ENCODE results near the gene SYNCRIP. TPM values are rescaled to one million over a fixed set of nuclear protein-coding genes. Genes with fewer than 3 reads are reported as not detected.

Gene SYNCRIP
- total RNA-seq, 1 experiment from 2014 or later = 145 TPM

GRCh38 chr6:85670573-85670972, 27.9 kb upstream of the SYNCRIP start:
- no peaks in the 10 kb centered on the region for H3K27me3 Mint-ChIP-seq (ENCODE audit: insufficient read depth, unreplicated experiment)
- CTCF ChIA-PET = no interaction called here
- no peaks in the 10 kb centered on the region for H3K4me1 ChIP-seq
- H3K36me3 Mint-ChIP-seq (ENCODE audit: insufficient read depth, unreplicated experiment) = peaks cover 47% of the 10 kb centered on the region
- no peak overlapping the region for H3K4me3 ChIP-seq (ENCODE audit: low read depth, low read length)
- no peaks in the 10 kb centered on the region for H3K36me3 ChIP-seq (ENCODE audit: control insufficient read depth, insufficient read depth, low read length)
- H3K27ac Mint-ChIP-seq (ENCODE audit: unreplicated experiment) = no peak overlapping the region
- no peaks in the 10 kb centered on the region for H3K27me3 ChIP-seq (replicated peaks; ENCODE audit: control insufficient read depth, insufficient read depth, low read length)
- no peak for DNase-seq
- H3K9me3 Mint-ChIP-seq (ENCODE audit: unreplicated experiment) = no peaks in the 10 kb centered on the region
- BruUV-seq (replicated peaks) = no TSS peak
- no peak for TF ChIP-seq CTCF (IDR thresholded peaks at IDR 0.05; ENCODE audit: insufficient read depth in 1 of 2, low read depth in 1 of 2, low read length in 1 of 2, severe bottlenecking in 1 of 2, unreplicated experiment in 1 of 2)
- H3K4me1 Mint-ChIP-seq (ENCODE audit: low read depth, unreplicated experiment) = peaks cover 7% of the 10 kb centered on the region
- POLR2A ChIA-PET = interaction anchor here (0.8 kb wide), 1 partner anchor 27 kb away, joined by 12 read pairs; no protein-coding TSS in a partner anchor
- no peaks in the 10 kb centered on the region for H3K9me3 ChIP-seq
- intact Hi-C loops (cut with micrococcal nuclease; ENCODE audit: unreplicated experiment) = no loop called here
- H3K4me3 Mint-ChIP-seq (ENCODE audit: unreplicated experiment) = no peak overlapping the region

GRCh38 chr6:85669735-85670194, 27.1 kb upstream of the SYNCRIP start:
- CTCF ChIA-PET = no interaction called here
- no peaks in the 10 kb centered on the region for H3K27me3 Mint-ChIP-seq (ENCODE audit: insufficient read depth, unreplicated experiment)
- TF ChIP-seq CTCF (IDR thresholded peaks at IDR 0.05; ENCODE audit: insufficient read depth in 1 of 2, low read depth in 1 of 2, low read length in 1 of 2, severe bottlenecking in 1 of 2, unreplicated experiment in 1 of 2) = no peak
- H3K27me3 ChIP-seq (replicated peaks; ENCODE audit: control insufficient read depth, insufficient read depth, low read length) = no peaks in the 10 kb centered on the region
- H3K36me3 Mint-ChIP-seq (ENCODE audit: insufficient read depth, unreplicated experiment) = peaks cover 38% of the 10 kb centered on the region
- no peak for DNase-seq
- H3K4me1 Mint-ChIP-seq (ENCODE audit: low read depth, unreplicated experiment) = peaks cover 7% of the 10 kb centered on the region
- H3K4me3 ChIP-seq (ENCODE audit: low read depth, low read length) = no peak overlapping the region
- no peaks in the 10 kb centered on the region for H3K36me3 ChIP-seq (ENCODE audit: control insufficient read depth, insufficient read depth, low read length)
- intact Hi-C loops (cut with micrococcal nuclease; ENCODE audit: unreplicated experiment) = no loop called here
- no peaks in the 10 kb centered on the region for H3K9me3 Mint-ChIP-seq (ENCODE audit: unreplicated experiment)
- no peak overlapping the region for H3K4me3 Mint-ChIP-seq (ENCODE audit: unreplicated experiment)
- no peaks in the 10 kb centered on the region for H3K9me3 ChIP-seq
- H3K27ac Mint-ChIP-seq (ENCODE audit: unreplicated experiment) = no peak overlapping the region
- no peaks in the 10 kb centered on the region for H3K4me1 ChIP-seq
- POLR2A ChIA-PET = interaction anchor here (1.2 kb wide), 1 partner anchor 9 kb away, joined by 4 read pairs; no protein-coding TSS in a partner anchor
- no TSS peak for BruUV-seq (replicated peaks)

- Mint-ChIP-seq H3K4me1 (ENCODE audit: low read depth, unreplicated experiment) (no peaks in the 10 kb centered on the region), H3K4me3 (ENCODE audit: unreplicated experiment) (no peak overlapping the region), H3K9me3 (ENCODE audit: unreplicated experiment) (peaks cover 6% of the 10 kb centered on the region), H3K36me3 (ENCODE audit: insufficient read depth, unreplicated experiment) (no peaks in the 10 kb centered on the region), H3K27me3 (ENCODE audit: insufficient read depth, unreplicated experiment) (no peaks in the 10 kb centered on the region), H3K27ac (ENCODE audit: unreplicated experiment) (no peak overlapping the region)
- intact Hi-C loops (cut with micrococcal nuclease; ENCODE audit: unreplicated experiment) = no loop called here
- Histone ChIP-seq H3K4me3 (ENCODE audit: low read depth, low read length) (no peak overlapping the region), H3K4me1 (no peaks in the 10 kb centered on the region), H3K27me3 (replicated peaks; ENCODE audit: control insufficient read depth, insufficient read depth, low read length) (no peaks in the 10 kb centered on the region), H3K9me3 (0 out of 2 replicates have a peak, but pooled peaks cover 3% of the 10 kb centered on the region), H3K36me3 (ENCODE audit: control insufficient read depth, insufficient read depth, low read length) (no peaks in the 10 kb centered on the region)
- TF ChIP-seq CTCF (IDR thresholded peaks at IDR 0.05; ENCODE audit: insufficient read depth in 1 of 2, low read depth in 1 of 2, low read length in 1 of 2, severe bottlenecking in 1 of 2, unreplicated experiment in 1 of 2) = no peak
- DNase-seq = no peak
- ChIA-PET POLR2A (no interaction called here), CTCF (no interaction called here)
- BruUV-seq (replicated peaks) = no TSS peak
Observed at GRCh38 chr6:85662251-85662650, 19.6 kb upstream of the SYNCRIP start.
